Measurements from ENCODE around the gene BPIFA2.

The BPIFA2 gene

DNA sequence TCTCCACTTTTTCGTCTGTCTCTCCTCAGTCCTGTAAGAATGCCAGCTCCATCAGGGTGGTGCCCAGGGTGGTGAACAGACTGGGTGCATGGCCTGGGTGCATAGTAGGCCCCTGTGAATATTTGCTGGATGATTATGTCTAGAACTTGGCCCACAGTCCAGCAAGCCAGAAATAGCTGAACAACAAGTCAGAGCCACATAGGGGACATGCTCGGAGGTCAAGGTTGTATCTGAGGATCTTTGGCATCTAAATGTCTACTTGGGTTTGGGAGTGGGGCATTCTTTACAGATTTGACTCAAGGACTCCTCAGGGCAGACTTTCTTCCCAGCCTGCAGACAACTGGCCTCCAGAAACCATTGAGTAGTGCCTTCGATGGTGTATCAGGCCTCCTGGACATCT lies 31.1 kb downstream of the BPIFA2 start:
- Histone ChIP-seq H3F3A (ENCODE audit: low read depth) (no peaks in the 10 kb centered on the region), H3K4me2 (ENCODE audit: low read depth, low read length, poor library complexity, severe bottlenecking) (no peak overlapping the region), H3K9me3 (ENCODE audit: insufficient read depth, low read depth, low read length) (no peaks in the 10 kb centered on the region), H3K27me3 (ENCODE audit: insufficient read depth, low read length, poor library complexity, severe bottlenecking) (no peaks in the 10 kb centered on the region), H3K36me3 (ENCODE audit: insufficient read depth, low read length) (no peaks in the 10 kb centered on the region), H3K9me2 (replicated peaks; ENCODE audit: low read depth, low read length) (no peaks in the 10 kb centered on the region), H4K20me1 (ENCODE audit: insufficient read depth, low read length, poor library complexity, severe bottlenecking) (no peaks in the 10 kb centered on the region), H3K79me2 (ENCODE audit: insufficient read depth, low read length) (no peaks in the 10 kb centered on the region), H3K4me1 (ENCODE audit: insufficient read depth, low read length, poor library complexity, severe bottlenecking) (no peaks in the 10 kb centered on the region), H3K4me3 (ENCODE audit: low read length, poor library complexity, severe bottlenecking) (no peak overlapping the region), H3K9ac (ENCODE audit: low read depth, low read length, poor library complexity, severe bottlenecking) (no peak overlapping the region), H2AFZ (ENCODE audit: low read length) (no peak overlapping the region)
- TF ChIP-seq EZH2phosphoT487 (IDR thresholded peaks at IDR 0.05; ENCODE audit: borderline replicate concordance) = no peak
- TF ChIP-seq, protein P1, sequence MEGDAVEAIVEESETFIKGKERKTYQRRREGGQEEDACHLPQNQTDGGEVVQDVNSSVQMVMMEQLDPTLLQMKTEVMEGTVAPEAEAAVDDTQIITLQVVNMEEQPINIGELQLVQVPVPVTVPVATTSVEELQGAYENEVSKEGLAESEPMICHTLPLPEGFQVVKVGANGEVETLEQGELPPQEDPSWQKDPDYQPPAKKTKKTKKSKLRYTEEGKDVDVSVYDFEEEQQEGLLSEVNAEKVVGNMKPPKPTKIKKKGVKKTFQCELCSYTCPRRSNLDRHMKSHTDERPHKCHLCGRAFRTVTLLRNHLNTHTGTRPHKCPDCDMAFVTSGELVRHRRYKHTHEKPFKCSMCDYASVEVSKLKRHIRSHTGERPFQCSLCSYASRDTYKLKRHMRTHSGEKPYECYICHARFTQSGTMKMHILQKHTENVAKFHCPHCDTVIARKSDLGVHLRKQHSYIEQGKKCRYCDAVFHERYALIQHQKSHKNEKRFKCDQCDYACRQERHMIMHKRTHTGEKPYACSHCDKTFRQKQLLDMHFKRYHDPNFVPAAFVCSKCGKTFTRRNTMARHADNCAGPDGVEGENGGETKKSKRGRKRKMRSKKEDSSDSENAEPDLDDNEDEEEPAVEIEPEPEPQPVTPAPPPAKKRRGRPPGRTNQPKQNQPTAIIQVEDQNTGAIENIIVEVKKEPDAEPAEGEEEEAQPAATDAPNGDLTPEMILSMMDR (conservative IDR thresholded peaks at IDR 0.05; ENCODE audit: low read length) = no peak

DNA sequence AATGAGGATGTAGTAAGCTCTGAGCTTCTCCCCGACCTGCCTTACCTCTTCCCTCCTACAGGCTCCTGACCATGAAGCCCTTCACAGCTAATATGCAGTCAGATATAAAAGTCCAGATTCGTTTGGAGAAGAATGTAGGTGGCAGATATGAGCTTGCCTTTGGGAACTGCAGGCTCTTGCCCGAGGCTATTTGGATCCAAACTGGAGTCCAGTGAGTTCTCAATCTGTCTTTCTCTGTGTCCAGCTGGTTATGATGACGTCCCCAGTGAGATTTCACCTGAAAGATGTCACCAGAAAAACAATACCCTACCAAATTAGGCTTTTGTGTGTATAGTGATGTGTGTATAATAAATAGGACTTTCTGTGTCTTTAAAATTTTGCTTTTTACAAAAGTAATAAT lies 34.5 kb downstream of the BPIFA2 start:
- no peaks in the 10 kb centered on the region for H3K36me3 ChIP-seq (ENCODE audit: insufficient read depth, low read length)
- H3K9me2 ChIP-seq (replicated peaks; ENCODE audit: low read depth, low read length) = no peaks in the 10 kb centered on the region
- no peaks in the 10 kb centered on the region for H3K79me2 ChIP-seq (ENCODE audit: insufficient read depth, low read length)
- H3K9ac ChIP-seq (ENCODE audit: low read depth, low read length, poor library complexity, severe bottlenecking) = no peak overlapping the region
- H4K20me1 ChIP-seq (ENCODE audit: insufficient read depth, low read length, poor library complexity, severe bottlenecking) = no peaks in the 10 kb centered on the region
- no peaks in the 10 kb centered on the region for H3F3A ChIP-seq (ENCODE audit: low read depth)
- H3K4me3 ChIP-seq (ENCODE audit: low read length, poor library complexity, severe bottlenecking) = no peak overlapping the region
- no peak for TF ChIP-seq EZH2phosphoT487 (IDR thresholded peaks at IDR 0.05; ENCODE audit: borderline replicate concordance)
- TF ChIP-seq, protein P1 (conservative IDR thresholded peaks at IDR 0.05; ENCODE audit: low read length) = no peak
- no peaks in the 10 kb centered on the region for H3K27me3 ChIP-seq (ENCODE audit: insufficient read depth, low read length, poor library complexity, severe bottlenecking)
- H3K9me3 ChIP-seq (ENCODE audit: insufficient read depth, low read depth, low read length) = no peaks in the 10 kb centered on the region
- H2AFZ ChIP-seq (ENCODE audit: low read length) = no peak overlapping the region
- H3K4me1 ChIP-seq (ENCODE audit: insufficient read depth, low read length, poor library complexity, severe bottlenecking) = no peaks in the 10 kb centered on the region
- H3K4me2 ChIP-seq (ENCODE audit: low read depth, low read length, poor library complexity, severe bottlenecking) = no peak overlapping the region

DNA sequence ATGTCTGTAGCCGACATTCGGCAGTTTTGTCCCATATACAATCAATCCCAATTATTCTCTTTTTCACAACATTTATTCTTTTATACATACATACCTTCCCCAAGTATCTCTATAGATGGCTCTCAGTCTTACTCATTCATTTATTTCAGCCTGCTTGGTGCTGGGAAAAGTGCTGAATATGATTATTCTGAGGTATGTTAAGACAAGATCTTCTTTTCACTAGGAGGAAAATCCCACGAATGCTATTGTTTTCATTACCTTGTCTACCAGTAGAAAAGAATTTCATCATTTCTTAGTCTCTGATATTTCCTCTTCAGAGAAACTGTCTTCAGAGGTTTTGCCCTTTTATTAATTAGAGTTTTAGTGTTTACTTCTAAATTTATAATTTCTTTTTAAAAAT lies 35.5 kb downstream of the BPIFA2 start:
- Histone ChIP-seq H3F3A (ENCODE audit: low read depth) (no peaks in the 10 kb centered on the region), H3K4me3 (ENCODE audit: low read length, poor library complexity, severe bottlenecking) (no peak overlapping the region), H2AFZ (ENCODE audit: low read length) (no peak overlapping the region), H4K20me1 (ENCODE audit: insufficient read depth, low read length, poor library complexity, severe bottlenecking) (no peaks in the 10 kb centered on the region), H3K9me3 (ENCODE audit: insufficient read depth, low read depth, low read length) (no peaks in the 10 kb centered on the region), H3K79me2 (ENCODE audit: insufficient read depth, low read length) (no peaks in the 10 kb centered on the region), H3K27me3 (ENCODE audit: insufficient read depth, low read length, poor library complexity, severe bottlenecking) (no peaks in the 10 kb centered on the region), H3K4me2 (ENCODE audit: low read depth, low read length, poor library complexity, severe bottlenecking) (no peak overlapping the region), H3K9ac (ENCODE audit: low read depth, low read length, poor library complexity, severe bottlenecking) (no peak overlapping the region), H3K9me2 (replicated peaks; ENCODE audit: low read depth, low read length) (no peaks in the 10 kb centered on the region), H3K36me3 (ENCODE audit: insufficient read depth, low read length) (no peaks in the 10 kb centered on the region), H3K4me1 (ENCODE audit: insufficient read depth, low read length, poor library complexity, severe bottlenecking) (no peaks in the 10 kb centered on the region)
- no peak for TF ChIP-seq EZH2phosphoT487 (IDR thresholded peaks at IDR 0.05; ENCODE audit: borderline replicate concordance)
- TF ChIP-seq, protein P1 (conservative IDR thresholded peaks at IDR 0.05; ENCODE audit: low read length) = no peak

Data from Loucy (cell line).